ENCODE results near the gene ZNF730. TPM values are rescaled to one million over a fixed set of nuclear protein-coding genes. Genes with fewer than 3 reads are reported as not detected.

ZNF730 gene
- 0.63 and 4.7 TPM in 2 replicates for total RNA-seq

DNA sequence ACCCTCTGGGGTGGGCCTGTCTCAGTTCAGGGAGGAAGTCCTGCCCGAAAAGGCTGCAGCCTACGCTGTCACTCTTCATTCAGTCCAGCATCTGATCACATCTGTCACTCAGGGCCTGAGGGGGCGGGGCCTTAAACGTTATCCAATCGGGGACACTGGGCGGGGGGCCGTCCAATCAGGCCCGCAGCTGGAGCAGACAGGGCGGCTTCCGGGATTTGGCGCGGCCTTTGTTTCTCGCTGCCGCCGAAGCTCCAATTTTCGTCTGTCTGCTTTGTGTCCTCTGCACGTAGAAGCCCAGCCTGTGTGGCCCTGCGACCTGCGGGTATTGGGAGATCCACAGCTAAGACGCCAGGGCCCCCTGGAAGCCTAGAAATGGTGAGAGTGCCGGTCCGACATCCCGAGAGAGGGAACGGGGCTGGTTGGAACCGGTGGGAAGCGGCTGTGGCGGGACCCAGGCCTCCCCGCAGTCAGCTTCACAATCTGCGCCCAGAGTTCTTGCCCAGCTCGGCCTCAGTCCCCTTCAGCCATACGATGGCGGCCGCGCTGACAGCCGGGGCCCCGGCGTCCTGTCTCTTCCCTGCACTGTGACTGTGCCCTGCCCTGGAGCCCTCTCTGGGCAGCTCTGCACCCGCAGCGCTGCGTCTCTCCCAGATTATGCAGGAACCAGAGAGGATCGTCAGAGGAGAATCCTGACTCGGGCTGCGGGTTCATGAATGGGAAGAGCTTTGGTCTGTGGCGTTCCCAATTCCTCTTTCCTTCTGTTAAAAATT is at the start of gene ZNF730:
TSS of gene ZNF730 (plus strand) at position 224 of the 770 bp plus-strand sequence. CDS start at position 373, 149 bp downstream.

Other genes with a start within 250 kb of the ZNF730 start
- not detected in 2 replicates for gene ZNF728, start 113.8 kb upstream of the ZNF730 start, total RNA-seq
- gene ZNF724, start 133.4 kb downstream of the ZNF730 start, total RNA-seq: 1.8 and 12.1 TPM in 2 replicates

Data from mesangial cell (primary cell).